GM06990 (cell line): ENCODE results near the gene TOP1.

Experiments
- DNase-seq: peaks from one replicate; pipeline ENCODE4 v3.0.0-alpha.2; 2011; ENCODE audit not compliant: insufficient read length; ENCODE audit errors: extremely low read depth
- H3K27me3 ChIP-seq: replicated peaks from 2 replicates; pipeline ENCODE4 v1.6.0; 2011; ENCODE audit warnings: low read length; ENCODE audit not compliant: control insufficient read depth, insufficient read depth
- H3K36me3 ChIP-seq: 2 replicates; pipeline ENCODE4 v1.5.1; 2011; ENCODE audit warnings: low read length; ENCODE audit not compliant: control insufficient read depth, insufficient read depth
- H3K4me3 ChIP-seq: replicated peaks from 2 replicates; pipeline ENCODE4 v1.5.1; 2011; ENCODE audit warnings: low read depth, mild to moderate bottlenecking, control low read depth, low read length
- CTCF ChIP-seq: IDR thresholded peaks from 2 replicates; pipeline ENCODE4 v1.5.1; 2011; ENCODE audit warnings: low read length, control low read depth, mild to moderate bottlenecking, inconsistent platforms; ENCODE audit not compliant: insufficient read depth, poor library complexity, severe bottlenecking

TOP1 gene

DNA sequence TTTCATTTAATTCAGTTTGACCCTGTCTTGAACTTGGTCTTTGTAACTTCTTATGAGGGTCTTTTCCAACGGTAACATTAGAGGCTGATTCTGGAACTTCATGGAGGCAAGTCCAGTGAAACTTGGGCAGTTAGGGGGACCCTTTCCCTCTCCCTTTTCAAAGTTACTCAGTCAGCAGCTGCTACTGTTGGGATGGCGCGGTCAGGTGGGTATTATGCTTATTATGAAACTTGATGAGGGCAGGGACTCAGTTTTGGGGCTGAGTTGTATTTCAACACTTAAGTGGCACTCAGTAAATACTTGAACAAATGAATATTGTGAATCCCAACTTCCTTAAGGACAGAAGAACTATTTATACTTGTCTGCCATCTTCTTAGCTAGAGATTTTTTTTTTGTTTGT is 20.8 kb downstream of the TOP1 start:
- H3K27me3 ChIP-seq = no peaks in the 10 kb centered on the region
- DNase-seq = no peak
- no peaks in the 10 kb centered on the region; the same call in 1 of the 2 replicates for H3K36me3 ChIP-seq
- no peak overlapping the region for H3K4me3 ChIP-seq
- no peak for TF ChIP-seq CTCF

DNA sequence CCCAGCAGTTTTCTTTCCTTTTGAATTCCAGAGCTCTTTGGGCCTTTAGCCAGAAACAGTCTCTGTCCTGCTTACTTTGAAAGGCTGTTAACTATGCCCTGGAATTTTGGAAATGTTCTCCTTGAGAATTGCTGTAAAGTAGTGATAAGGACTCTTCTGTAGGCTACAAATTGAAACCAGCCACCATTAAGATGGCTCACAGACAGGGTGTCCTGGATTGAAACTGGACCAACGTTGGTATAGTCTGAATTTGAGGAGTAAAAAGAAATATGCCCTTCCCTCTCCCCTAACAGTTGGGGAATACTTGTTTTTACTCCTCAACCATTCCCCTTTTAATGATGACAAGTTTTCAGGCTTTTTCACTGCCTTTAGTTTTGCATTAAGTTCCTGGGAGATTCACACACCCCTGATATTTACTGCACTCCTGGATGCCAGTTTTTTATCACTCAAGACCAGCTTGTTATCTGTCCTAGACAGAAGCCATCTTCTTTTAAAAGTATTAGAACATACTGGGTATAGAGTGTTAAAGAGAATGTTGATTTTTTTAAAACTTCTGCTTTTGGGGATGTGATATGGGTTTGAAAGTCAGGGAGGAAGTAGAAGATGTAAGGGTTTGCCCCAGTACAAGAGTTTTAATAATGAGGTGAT is 21.9 kb downstream of the TOP1 start:
- H3K4me3 ChIP-seq = no peak overlapping the region
- no peaks in the 10 kb centered on the region for H3K27me3 ChIP-seq
- TF ChIP-seq CTCF = no peak
- H3K36me3 ChIP-seq = no peaks in the 10 kb centered on the region; the same call in 1 of the 2 replicates
- DNase-seq = no peak

GRCh38 chr20:41051009-41051825 is 22.6 kb downstream of the TOP1 start:
- no peaks in the 10 kb centered on the region; the same call in 1 of the 2 replicates for H3K36me3 ChIP-seq
- H3K4me3 ChIP-seq = no peak overlapping the region
- no peak for TF ChIP-seq CTCF
- no peaks in the 10 kb centered on the region for H3K27me3 ChIP-seq
- DNase-seq = no peak

DNA sequence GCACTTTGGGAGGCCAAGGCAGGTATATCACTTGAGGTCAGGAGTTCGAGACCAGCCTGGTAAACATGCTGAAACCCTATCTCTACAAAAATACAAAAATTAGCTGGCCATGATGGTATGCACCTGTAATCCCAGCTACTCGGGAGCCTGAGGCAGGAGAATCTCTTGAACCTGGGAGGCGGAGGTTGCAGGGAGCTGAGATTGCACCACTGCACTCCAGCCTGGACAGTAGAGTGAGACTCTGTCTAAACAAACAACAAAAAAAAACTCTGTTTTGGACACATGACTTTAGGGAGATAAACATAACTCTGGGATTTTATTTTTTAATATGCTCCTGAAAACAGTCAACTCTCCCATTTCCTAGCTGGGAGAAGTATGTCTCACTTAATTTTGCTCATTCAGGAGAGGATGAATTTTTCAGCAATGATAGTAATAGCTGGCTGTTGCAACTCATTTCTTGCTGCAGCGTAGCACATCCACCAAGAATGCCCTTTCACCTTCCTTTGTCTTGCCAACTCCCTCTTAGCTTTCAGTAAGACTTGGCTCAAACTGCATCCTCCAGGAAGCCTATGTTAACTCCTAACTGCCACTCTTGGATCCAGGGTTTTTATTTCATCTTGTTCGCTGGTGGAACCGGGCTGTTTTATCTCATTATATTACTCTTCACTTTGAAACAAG is 24.3 kb downstream of the TOP1 start:
- Histone ChIP-seq H3K4me3 (no peak overlapping the region), H3K36me3 (no peaks in the 10 kb centered on the region; the same call in 1 of the 2 replicates), H3K27me3 (no peaks in the 10 kb centered on the region)
- no peak for TF ChIP-seq CTCF
- DNase-seq = no peak

DNA sequence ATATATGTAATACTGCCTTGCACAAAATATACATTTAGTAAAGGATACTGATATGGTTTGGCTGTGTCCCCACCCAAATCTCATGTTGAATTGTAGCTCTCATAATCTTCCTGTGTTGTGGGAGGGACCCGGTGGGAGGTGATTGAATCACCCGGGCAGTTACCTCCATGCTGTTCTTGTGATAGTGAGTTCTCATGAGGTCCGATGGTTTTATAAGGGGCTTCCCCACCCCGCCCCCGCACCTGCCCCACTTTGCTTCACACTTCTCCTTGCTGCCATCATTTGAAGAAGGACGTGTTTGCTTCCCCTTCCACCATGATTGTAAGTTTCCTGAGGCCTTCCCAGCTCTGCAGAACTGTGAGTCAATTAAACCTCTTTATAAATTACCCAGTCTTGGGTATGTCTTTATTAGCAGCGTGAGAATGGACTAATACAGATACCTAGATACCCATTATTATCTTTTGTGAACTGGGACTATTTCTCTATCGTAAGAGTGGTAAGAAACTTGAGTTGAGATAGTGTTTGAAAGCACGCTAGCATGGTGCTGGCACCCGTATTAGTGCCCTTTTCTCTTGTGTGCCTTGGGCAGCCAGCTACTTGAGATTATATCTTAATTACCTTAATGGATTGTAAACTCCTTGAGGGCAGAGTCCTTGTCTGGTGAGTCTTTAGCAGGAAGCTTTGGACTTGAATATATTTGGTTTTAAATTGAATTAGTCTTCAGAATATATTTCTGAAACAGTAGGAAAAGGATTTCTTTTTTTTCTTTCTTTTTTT is 25.6 kb downstream of the TOP1 start:
- Histone ChIP-seq H3K36me3 (no peaks in the 10 kb centered on the region; the same call in 1 of the 2 replicates), H3K27me3 (no peaks in the 10 kb centered on the region), H3K4me3 (no peak overlapping the region)
- DNase-seq = no peak
- no peak for TF ChIP-seq CTCF
